NCI-H226 (cell line): ENCODE measurements around the gene LDB3.

Source experiments
- DNase-seq: peaks from one replicate; pipeline ENCODE4 v3.0.0-alpha.2; 2015

LDB3 gene

DNA sequence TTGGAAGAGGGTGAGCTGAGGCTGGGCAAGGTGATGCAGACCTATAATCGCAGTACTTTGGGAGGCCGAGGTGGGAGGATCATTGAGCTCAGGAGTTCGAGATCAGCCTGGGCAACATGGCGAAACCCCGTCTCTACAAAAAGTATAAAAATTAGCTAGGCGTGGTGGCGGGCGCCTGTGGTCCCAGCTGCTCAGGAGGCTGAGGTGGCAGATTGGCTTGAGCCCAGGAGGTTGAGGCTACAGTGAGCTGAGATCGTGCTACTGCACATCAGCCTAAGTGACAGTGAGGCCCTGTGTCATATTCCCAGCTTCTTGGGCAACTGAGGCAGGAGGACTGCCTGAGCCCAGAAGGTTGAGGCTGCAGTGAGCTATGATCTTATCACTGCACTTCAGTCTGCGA is 101.7 kb downstream of the LDB3 start:
- DNase-seq = no peak

DNA sequence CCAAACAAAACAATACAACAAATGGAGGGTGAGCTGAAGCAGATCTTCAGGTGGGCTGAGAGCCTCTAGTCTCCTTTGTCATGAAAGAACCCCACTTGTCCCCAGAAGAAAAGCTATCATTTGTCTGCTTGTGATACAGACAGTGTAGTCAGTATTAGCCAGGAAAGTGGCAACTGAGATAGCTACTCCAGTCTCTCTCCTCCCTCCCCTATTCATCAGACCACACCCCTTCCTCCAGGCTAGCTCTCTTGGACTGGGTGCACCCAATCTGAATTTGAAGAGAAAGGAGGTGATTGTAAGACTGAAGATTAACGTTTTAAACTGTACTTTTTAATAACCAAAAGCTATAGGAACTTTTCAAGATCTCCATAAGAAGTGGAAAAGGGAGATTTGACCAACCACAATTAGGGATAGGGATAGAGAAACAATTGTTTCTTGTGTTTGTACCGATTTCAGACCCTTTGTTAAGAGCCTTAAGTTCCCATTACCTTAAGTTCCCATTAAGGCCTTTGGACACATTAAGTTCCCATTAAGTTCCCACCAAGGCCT is 102.2 kb downstream of the LDB3 start:
- peak; percentile 31 for DNase-seq

DNA sequence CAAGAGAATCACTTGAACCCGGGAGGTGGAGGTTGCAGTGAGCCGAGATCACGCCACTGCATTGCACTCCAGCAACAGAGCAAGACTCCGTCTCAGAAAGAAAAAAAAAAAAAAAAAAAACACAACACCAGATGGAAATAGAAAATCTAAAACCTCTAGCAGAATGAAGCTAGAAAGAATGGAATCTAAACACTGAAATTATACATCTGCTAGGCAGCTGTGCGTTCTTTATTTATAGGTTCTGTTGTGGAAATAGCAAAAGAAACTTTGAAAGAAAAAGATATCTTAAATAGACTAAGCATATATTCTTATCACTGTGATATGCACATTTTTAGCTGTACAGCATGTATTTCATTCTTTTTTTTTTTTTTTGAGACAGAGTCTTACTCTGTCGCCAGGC is 105.2 kb downstream of the LDB3 start:
- no peak for DNase-seq

DNA sequence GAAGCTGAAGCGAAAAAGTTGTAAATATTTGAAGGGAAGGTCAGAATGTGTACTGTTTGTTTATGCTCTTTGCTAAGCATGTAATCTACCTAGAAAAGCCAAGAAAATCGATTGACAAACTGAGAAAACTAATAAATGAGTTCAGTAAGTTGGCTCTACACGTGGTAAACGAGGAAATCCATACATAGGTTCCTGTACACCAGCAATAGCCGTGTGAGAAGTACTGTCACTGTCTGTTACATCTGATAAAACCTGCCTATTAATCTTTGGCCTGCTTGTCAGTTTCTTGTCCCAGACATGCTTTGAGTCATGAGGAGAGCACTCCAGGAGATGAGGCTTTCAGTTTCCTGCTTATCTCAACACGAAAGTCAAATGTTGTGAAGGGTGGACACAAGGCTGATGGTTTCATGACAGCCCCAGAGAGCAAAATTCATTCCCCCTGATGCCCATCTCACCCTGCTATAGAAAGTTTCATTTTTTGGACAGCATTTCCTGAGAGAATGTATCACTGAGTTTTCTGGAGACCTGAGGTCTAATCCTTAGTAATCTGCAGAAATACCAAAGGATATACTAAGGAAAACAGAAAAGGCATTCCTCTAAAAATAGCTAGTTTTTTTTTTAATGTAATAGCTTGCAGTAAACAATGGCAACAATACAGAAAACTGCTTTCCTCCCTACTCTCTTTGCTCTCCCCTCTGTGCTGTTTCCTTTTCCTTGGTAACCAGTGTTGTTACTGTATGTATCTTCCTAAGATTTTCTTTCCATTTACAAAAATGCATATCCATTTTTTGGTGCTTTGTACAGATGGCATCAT is 107.0 kb downstream of the LDB3 start:
- peak; percentile 63 for DNase-seq

DNA sequence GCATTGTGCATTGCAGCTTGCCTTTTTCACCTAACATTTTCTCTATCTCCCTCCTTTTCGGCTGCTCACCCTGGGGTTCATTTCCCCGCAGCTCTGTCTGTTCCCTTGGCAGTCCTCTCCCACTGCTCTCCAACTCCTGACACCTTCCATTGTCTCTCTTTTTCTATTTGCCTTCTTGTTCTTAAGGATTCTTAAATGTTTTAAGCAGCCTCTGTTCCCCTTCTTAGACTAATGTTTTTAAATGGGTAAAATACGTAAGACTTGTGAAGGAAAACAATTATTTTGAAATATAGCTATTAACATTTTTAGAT is 107.5 kb downstream of the LDB3 start:
- DNase-seq = no peak

DNA sequence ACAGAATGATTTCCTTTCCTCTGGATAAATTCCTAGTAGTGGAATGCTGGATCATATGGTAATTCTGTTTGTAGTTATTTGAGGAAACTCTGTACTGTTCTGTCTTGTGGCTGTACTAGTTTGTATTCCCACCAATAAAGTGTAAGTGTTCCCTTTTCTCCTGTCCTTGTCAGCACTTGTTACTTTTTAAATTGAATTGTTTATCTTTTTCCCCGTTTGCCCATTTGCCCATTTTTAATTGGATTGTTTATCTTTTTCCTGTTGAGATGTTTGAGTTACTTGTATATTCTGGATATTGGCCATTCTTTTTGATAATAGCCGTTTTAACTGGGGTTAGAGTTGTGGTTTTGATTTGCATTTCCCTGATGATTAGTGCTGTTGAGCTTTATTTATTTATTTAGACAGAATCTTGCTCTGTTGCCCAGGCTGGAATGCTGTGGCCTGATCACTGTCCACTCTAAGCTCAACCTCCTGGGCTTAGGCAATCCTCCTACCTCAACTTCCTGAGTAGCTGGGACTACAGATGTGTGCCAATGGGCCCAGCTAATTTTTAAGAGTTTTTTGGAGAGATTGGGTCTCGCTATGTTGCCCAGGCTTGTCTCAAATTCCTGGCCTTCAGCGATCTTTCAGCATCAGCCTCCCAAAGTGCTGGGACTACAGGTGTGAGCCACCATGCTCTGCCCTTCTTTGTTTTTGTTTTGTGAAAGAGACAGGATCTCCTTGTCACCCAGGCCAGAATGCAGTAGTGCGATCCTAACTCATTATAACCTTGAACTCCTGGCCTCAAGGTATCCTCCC is 111.1 kb downstream of the LDB3 start:
- no peak for DNase-seq

DNA sequence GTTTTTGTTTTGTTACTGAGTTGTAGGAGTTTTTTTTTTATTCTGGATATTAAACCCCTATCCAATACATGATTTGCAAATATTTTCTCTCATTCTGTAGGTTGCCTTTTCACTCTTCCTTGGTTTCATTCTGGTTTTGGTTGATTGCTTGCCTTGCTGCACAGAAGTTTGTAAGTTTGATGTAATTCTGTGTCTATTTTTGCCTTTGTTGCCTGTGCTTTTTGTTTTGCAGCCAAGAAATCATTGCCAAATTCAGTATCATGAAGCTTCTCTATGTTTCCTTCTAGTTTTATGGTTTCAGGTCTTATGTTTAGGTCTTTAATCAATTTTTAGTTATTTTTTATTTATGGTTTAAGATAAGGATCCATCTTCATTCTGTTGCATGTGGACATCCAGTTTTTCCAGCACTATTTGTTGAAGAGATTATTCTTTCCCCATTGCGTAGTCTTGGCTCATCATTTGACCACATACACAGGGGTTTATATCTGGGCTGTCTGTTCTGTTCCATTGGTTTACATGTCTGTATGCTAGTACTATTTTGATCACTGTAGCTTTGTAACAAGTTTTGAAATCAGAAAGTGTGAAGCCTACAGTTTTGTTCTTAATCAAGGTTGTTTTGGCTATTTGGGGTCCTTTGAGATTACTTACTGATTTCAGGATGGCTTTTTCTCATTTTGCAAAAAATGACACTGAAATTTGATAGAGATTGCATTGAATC is 114.5 kb downstream of the LDB3 start:
- DNase-seq = no peak

DNA sequence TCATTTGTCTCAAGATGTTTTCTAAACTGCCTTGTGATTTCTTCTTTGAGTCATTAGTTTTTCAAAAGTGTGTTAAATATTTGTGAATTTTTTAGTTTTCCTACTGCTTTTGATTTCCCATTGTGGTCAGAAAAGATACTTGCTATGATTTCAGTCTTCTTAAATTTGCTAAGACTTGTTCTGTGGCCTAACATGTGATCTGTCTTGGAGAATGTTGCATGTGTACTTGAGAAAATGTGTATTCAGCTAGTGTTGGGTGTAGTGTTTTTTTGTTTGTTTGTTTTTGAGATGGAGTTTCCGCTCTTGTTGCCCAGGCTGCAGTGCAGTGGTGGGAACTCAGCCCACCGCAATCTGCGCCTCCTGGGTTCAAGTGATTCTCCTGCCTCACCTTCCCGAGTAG is 116.7 kb downstream of the LDB3 start:
- DNase-seq = no peak
